Esophagus muscularis mucosa (tissue), 3 donors: ENCODE results near the gene LDLRAD3.

Experiments
- CTCF ChIP-seq, 3 experiments: fragments of 200-600 bp in 2 of 3; fragments of 450-650 bp in 1 of 3; sonication (generic) in 2 of 3; IDR thresholded peaks; one replicate each; pipeline ENCODE4 v1.5.1; 2017 to 2019; ENCODE audit warnings: antibody characterized with exemption in 3 of 3, mild to moderate bottlenecking in 2 of 3, moderate library complexity in 1 of 3
- POLR2A ChIP-seq: fragments of 450-650 bp; IDR thresholded peaks from one replicate; pipeline ENCODE4 v1.6.1; 2017; ENCODE audit warnings: antibody characterized with exemption, moderate library complexity, mild to moderate bottlenecking, low read depth

DNA sequence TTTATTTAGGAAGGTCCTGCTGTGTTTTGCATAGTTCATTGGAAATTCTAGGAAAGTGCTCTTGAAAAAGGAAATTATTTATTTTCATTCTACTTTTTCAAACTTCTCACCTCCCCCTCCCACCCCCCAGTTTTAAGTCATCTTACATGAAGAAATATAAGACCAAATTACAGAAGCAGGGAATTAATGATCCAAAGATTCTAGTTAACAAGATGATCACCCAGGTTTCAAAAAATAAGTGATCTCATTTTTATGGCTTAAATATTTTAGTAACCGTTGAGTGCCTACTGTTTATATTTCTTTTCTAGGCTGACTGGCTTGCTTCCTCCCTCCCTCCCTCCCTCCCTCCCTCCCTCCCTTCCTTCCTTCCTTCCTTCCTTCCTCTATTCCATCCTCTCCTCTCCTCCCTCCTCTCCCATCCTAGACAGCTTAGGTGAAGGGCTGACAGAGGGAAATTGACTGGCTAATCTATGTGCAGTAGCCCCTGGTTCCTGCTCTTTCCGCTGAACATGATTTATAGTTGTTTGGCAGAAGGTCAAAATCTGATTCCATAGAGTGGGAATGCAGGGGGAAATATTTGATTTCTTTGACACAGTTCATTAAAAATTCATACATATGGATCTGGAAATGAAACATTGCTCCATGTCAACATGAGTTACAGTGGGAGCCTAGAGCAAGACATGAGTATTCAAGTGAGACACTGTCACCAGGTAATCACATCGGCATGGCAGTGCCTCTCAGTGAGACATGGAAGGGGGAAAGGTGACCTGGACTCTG, 221.9 kb downstream of the LDLRAD3 start:
- TF ChIP-seq CTCF (IDR thresholded peaks at IDR 0.05) = no peak
- TF ChIP-seq POLR2A = no peak
